Articular chondrocyte of knee joint (primary cell): Measurements from ENCODE around the gene HRH2. TPM values are rescaled to one million over a fixed set of nuclear protein-coding genes. Genes with fewer than 3 reads are reported as not detected.

Experiments
- small RNA-seq: library from RNA; depleted of rRNA; stranded (forward); fragments of <200 nt; gene quantifications from one replicate; pipeline ENCODE3, GENCODE V24; 2012
- total RNA-seq: library from RNA; depleted of rRNA; stranded (reverse); fragments of >200 nt; gene quantifications from 2 replicates; pipeline ENCODE4 v1.2.3, GENCODE V29; 2012

Gene HRH2
- 0.54 TPM in 1 of 2 replicates, not detected in the other for total RNA-seq

GRCh38 chr5:175657593-175658271 lies at the start of gene HRH2:
HRH2 (plus strand) TSS chr5:175658071; CDS start chr5:175683234, 25,163 bp downstream.

Small RNAs within 50 kb of the gene (small RNA-seq; reads per million reads assigned to genes)
- gene RN7SKP148 (not detected), gene RNU6-226P (not detected)

Other genes with a start within 250 kb of the HRH2 start
- not detected in 2 replicates for gene DRD1, start 213.9 kb upstream of the HRH2 start, total RNA-seq
- 57.4 and 71.8 TPM in 2 replicates for gene SFXN1, start 179.5 kb upstream of the HRH2 start, total RNA-seq
- gene CPLX2, start 213.5 kb downstream of the HRH2 start, total RNA-seq = not detected in 2 replicates